H9 (cell line): Measurements from ENCODE around the gene OR10H2. TPM values are rescaled to one million over a fixed set of nuclear protein-coding genes. Genes with fewer than 3 reads are reported as not detected.

Source experiments
- DNase-seq: peaks from one replicate; pipeline ENCODE4 v3.0.0-alpha.2; 2017
- H2AFZ ChIP-seq: one replicate; pipeline ENCODE4 v1.6.1; 2013; ENCODE audit warnings: mild to moderate bottlenecking, low read length, control low read depth, moderate library complexity
- H2AK5ac ChIP-seq: 2 replicates; pipeline ENCODE4 v1.6.1; 2013; ENCODE audit warnings: low read length, control low read depth, mixed read lengths; ENCODE audit not compliant: insufficient read length
- H2BK120ac ChIP-seq: one replicate; pipeline ENCODE4 v1.6.1; 2013; ENCODE audit warnings: low read depth, mild to moderate bottlenecking, low read length, control low read depth, inconsistent platforms; ENCODE audit not compliant: poor library complexity, severe bottlenecking
- H2BK12ac ChIP-seq: 2 replicates; pipeline ENCODE4 v1.6.1; 2013; ENCODE audit warnings: low read length, control low read depth, mixed read lengths, low read depth; ENCODE audit not compliant: insufficient read length
- H2BK15ac ChIP-seq: 2 replicates; pipeline ENCODE4 v1.6.1; 2013; ENCODE audit warnings: low read depth, low read length, control low read depth
- H2BK20ac ChIP-seq: one replicate; pipeline ENCODE4 v1.6.1; 2013; ENCODE audit warnings: low read depth, mild to moderate bottlenecking, low read length, control low read depth, inconsistent platforms; ENCODE audit not compliant: poor library complexity, severe bottlenecking
- H2BK5ac ChIP-seq: 2 replicates; pipeline ENCODE4 v1.6.1; 2013; ENCODE audit warnings: low read length, control low read depth, mixed read lengths; ENCODE audit not compliant: insufficient read length
- H3K14ac ChIP-seq: 2 replicates; pipeline ENCODE4 v1.6.1; 2013; ENCODE audit warnings: low read length, control low read depth; ENCODE audit not compliant: insufficient read depth
- H3K18ac ChIP-seq: 2 replicates; pipeline ENCODE4 v1.6.1; 2013; ENCODE audit warnings: low read depth, mild to moderate bottlenecking, mixed read lengths, low read length, control low read depth; ENCODE audit not compliant: insufficient read length
- H3K23ac ChIP-seq: 2 replicates; pipeline ENCODE4 v1.6.1; 2013; ENCODE audit warnings: low read length, control low read depth, mixed read lengths, low read depth; ENCODE audit not compliant: insufficient read length
- H3K23me2 ChIP-seq: 2 replicates; pipeline ENCODE4 v1.6.1; 2013; ENCODE audit warnings: low read depth, mild to moderate bottlenecking, mixed read lengths, low read length, control low read depth; ENCODE audit not compliant: insufficient read length, poor library complexity, severe bottlenecking
- H3K27ac ChIP-seq: 2 replicates; pipeline ENCODE4 v1.5.1; 2013; ENCODE audit warnings: low read length, control low read depth, mixed read lengths, low read depth; ENCODE audit not compliant: insufficient read length
- H3K27me3 ChIP-seq: 2 replicates; pipeline ENCODE4 v1.6.1; 2013; ENCODE audit warnings: low read length, control low read depth, inconsistent platforms; ENCODE audit not compliant: insufficient read depth
- H3K4ac ChIP-seq: 2 replicates; pipeline ENCODE4 v1.6.1; 2013; ENCODE audit warnings: low read depth, mild to moderate bottlenecking, control low read depth, inconsistent platforms, low read length, moderate library complexity
- H3K4me1 ChIP-seq: 2 replicates; pipeline ENCODE4 v1.6.1; 2013; ENCODE audit warnings: low read length, control low read depth, inconsistent platforms; ENCODE audit not compliant: insufficient read depth
- H3K4me2 ChIP-seq: 2 replicates; pipeline ENCODE4 v1.6.1; 2013; ENCODE audit warnings: low read length, control low read depth, mixed read lengths; ENCODE audit not compliant: insufficient read length, insufficient read depth
- H3K56ac ChIP-seq: 2 replicates; pipeline ENCODE4 v1.6.1; 2013; ENCODE audit warnings: low read depth, mild to moderate bottlenecking, mixed read lengths, low read length, control low read depth; ENCODE audit not compliant: insufficient read length
- H3K79me1 ChIP-seq: 2 replicates; pipeline ENCODE4 v1.6.1; 2013; ENCODE audit warnings: low read depth, mild to moderate bottlenecking, moderate library complexity, low read length, control low read depth, inconsistent platforms; ENCODE audit not compliant: insufficient read depth, poor library complexity, severe bottlenecking
- H3K79me2 ChIP-seq: 2 replicates; pipeline ENCODE4 v1.6.1; 2013; ENCODE audit warnings: low read length, control low read depth, inconsistent platforms; ENCODE audit not compliant: insufficient read depth
- H3K9ac ChIP-seq: 2 replicates; pipeline ENCODE4 v1.6.1; 2013; ENCODE audit warnings: low read length, control low read depth, mixed read lengths; ENCODE audit not compliant: insufficient read length; ENCODE audit errors: extremely low read depth
- H3K9me3 ChIP-seq: one replicate; pipeline ENCODE4 v1.6.1; 2013; ENCODE audit warnings: low read depth, low read length, inconsistent platforms; ENCODE audit not compliant: control insufficient read depth
- H3T11ph ChIP-seq: one replicate; pipeline ENCODE4 v1.6.1; 2013; ENCODE audit warnings: mild to moderate bottlenecking, low read length, control low read depth, inconsistent platforms
- H4K20me1 ChIP-seq: one replicate; pipeline ENCODE4 v1.6.1; 2013; ENCODE audit not compliant: control insufficient read depth, insufficient read length, insufficient read depth
- H4K5ac ChIP-seq: 2 replicates; pipeline ENCODE4 v1.6.1; 2013; ENCODE audit warnings: low read depth, mild to moderate bottlenecking, mixed read lengths, low read length, control low read depth; ENCODE audit not compliant: insufficient read length
- H4K8ac ChIP-seq: replicated peaks from 2 replicates; pipeline ENCODE4 v1.6.1; 2013; ENCODE audit warnings: low read length, control low read depth, mixed read lengths, low read depth; ENCODE audit not compliant: insufficient read length
- H4K91ac ChIP-seq: 2 replicates; pipeline ENCODE4 v1.6.1; 2013; ENCODE audit warnings: low read depth, mild to moderate bottlenecking, moderate library complexity, mixed read lengths, low read length, control low read depth; ENCODE audit not compliant: insufficient read length
- H3K27ac Mint-ChIP-seq, 3 experiments: 2 replicates in 2 of 3; 3 replicates in 1 of 3; pipeline ENCODE4 v1.8.0; 2020 to 2021; ENCODE audit warnings: mixed read lengths in 3 of 3, mild to moderate bottlenecking in 1 of 3, moderate library complexity in 1 of 3
- H3K27me3 Mint-ChIP-seq: 2 replicates; pipeline ENCODE4 v1.8.0; 2021; ENCODE audit warnings: low read depth, mild to moderate bottlenecking, moderate library complexity, mixed read lengths
- H3K36me3 Mint-ChIP-seq, 3 experiments: 2 replicates in 2 of 3; 3 replicates in 1 of 3; pipeline ENCODE4 v1.8.0; 2020 to 2021; ENCODE audit warnings: low read depth in 3 of 3, mixed read lengths in 3 of 3; ENCODE audit not compliant: insufficient read depth in 1 of 3
- H3K4me1 Mint-ChIP-seq, 2 experiments: 2 replicates each; pipeline ENCODE4 v1.8.0; 2020; ENCODE audit warnings: mixed read lengths in 2 of 2
- H3K4me3 Mint-ChIP-seq, 2 experiments: 2 replicates in 1 of 2; 3 replicates in 1 of 2; pipeline ENCODE4 v1.8.0; 2020 to 2021; ENCODE audit warnings: mild to moderate bottlenecking in 2 of 2, mixed read lengths in 2 of 2, moderate library complexity in 1 of 2
- H3K9me3 Mint-ChIP-seq, 2 experiments: 2 replicates in 1 of 2; 3 replicates in 1 of 2; pipeline ENCODE4 v1.8.0; 2020; ENCODE audit warnings: mild to moderate bottlenecking in 2 of 2, mixed read lengths in 2 of 2, moderate library complexity in 1 of 2
- WGBS: extraction: QIAGEN DNeasy Blood & Tissue Kit; methylation state at CpG from one replicate; pipeline ENCODE4 v1.1.7; 2013; ENCODE audit warnings: missing lambda C conversion rate, low lambda C conversion rate, mixed read lengths; ENCODE audit not compliant: insufficient read length; ENCODE audit errors: extremely low coverage; 5-methylcytosine and 5-hydroxymethylcytosine counted together
- total RNA-seq: library from RNA; stranded (reverse); gene quantifications from 2 replicates; pipeline ENCODE4 v1.2.1, GENCODE V29; 2021
- TF ChIP-seq, protein P1 (sequence below): fragments of 200-600 bp; sonication (generic); conservative IDR thresholded peaks from 3 replicates; pipeline ENCODE4 v1.8.0; 2021; ENCODE audit warnings: antibody characterized with exemption, mild to moderate bottlenecking

OR10H2 gene
- total RNA-seq, 1 experiment from 2014 or later, result not detected

- Histone ChIP-seq H2BK12ac (no peak overlapping the region), H2BK15ac (no peak overlapping the region), H4K8ac (no peak overlapping the region), H3T11ph (no peak overlapping the region), H2AFZ (no peak overlapping the region), H4K20me1 (no peaks in the 10 kb centered on the region), H3K4me1 (no peaks in the 10 kb centered on the region), H3K9me3 (peaks cover 61% of the 10 kb centered on the region), H3K14ac (no peak overlapping the region), H3K4ac (no peak overlapping the region), H3K23ac (no peak overlapping the region), H3K56ac (no peak overlapping the region), H4K91ac (no peak overlapping the region), H3K9ac (no peak overlapping the region), H3K4me2 (no peak overlapping the region), H3K79me2 (no peaks in the 10 kb centered on the region), H2AK5ac (no peak overlapping the region), H2BK20ac (no peak overlapping the region), H4K5ac (no peak overlapping the region), H3K18ac (no peak overlapping the region), H2BK120ac (no peak overlapping the region), H2BK5ac (no peak overlapping the region), H3K27me3 (no peaks in the 10 kb centered on the region), H3K23me2 (no peaks in the 10 kb centered on the region), H3K27ac (no peak overlapping the region), H3K79me1 (no peaks in the 10 kb centered on the region)
- TF ChIP-seq, protein P1, sequence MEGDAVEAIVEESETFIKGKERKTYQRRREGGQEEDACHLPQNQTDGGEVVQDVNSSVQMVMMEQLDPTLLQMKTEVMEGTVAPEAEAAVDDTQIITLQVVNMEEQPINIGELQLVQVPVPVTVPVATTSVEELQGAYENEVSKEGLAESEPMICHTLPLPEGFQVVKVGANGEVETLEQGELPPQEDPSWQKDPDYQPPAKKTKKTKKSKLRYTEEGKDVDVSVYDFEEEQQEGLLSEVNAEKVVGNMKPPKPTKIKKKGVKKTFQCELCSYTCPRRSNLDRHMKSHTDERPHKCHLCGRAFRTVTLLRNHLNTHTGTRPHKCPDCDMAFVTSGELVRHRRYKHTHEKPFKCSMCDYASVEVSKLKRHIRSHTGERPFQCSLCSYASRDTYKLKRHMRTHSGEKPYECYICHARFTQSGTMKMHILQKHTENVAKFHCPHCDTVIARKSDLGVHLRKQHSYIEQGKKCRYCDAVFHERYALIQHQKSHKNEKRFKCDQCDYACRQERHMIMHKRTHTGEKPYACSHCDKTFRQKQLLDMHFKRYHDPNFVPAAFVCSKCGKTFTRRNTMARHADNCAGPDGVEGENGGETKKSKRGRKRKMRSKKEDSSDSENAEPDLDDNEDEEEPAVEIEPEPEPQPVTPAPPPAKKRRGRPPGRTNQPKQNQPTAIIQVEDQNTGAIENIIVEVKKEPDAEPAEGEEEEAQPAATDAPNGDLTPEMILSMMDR, result no peak
- no peak for DNase-seq
- Mint-ChIP-seq H3K27ac (no peak overlapping the region), H3K4me1 (no peaks in the 10 kb centered on the region), H3K27me3 (peaks cover 1% of the 10 kb centered on the region; the same call in 1 of the 2 replicates), H3K4me3 (no peak overlapping the region), H3K9me3 (peaks cover 92 to 95% of the 10 kb centered on the region in 2 experiments), H3K36me3 (peaks cover 4 to 15% (median 5%) of the 10 kb centered on the region in 3 experiments; a peak in 6 of 7 replicates)
- WGBS, result no CpG with 5 or more reads among the region's 28 CpGs
These were observed 32.2 kb downstream of the OR10H2 start for GRCh38 chr19:15759962-15760565.
